HG03064 (cell line): Measurements from ENCODE around the gene GPX1.
"Not testable (repeated sequence)": the region's sequence is repeated elsewhere in the genome, so short reads cannot be mapped to it uniquely, and the experiment has no call there.

Experiments
- ATAC-seq: cut with Tn5 transposase; IDR thresholded peaks from one replicate; pipeline ENCODE4 v1.9.1; 2021; ENCODE audit warnings: low read depth; ENCODE audit not compliant: unreplicated experiment

Gene GPX1

DNA sequence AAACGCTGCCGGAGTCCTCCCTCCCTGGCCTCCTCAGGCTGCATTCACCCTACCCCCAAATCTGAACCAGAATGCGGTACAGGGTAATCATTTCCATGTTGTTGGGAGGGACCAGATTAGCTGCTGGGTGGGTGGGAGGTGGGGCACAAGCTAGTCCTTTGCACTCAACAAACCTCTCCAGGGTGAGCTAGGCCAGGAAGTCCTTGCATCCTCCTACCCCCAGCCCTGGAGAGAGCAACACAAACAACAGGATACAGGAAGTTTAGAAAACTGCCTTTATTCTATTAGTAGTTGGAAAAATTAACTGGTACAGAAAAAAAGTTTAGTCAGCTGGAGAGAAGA, 702 bp upstream of the GPX1 start:
- ATAC-seq: peak; percentile 21

DNA sequence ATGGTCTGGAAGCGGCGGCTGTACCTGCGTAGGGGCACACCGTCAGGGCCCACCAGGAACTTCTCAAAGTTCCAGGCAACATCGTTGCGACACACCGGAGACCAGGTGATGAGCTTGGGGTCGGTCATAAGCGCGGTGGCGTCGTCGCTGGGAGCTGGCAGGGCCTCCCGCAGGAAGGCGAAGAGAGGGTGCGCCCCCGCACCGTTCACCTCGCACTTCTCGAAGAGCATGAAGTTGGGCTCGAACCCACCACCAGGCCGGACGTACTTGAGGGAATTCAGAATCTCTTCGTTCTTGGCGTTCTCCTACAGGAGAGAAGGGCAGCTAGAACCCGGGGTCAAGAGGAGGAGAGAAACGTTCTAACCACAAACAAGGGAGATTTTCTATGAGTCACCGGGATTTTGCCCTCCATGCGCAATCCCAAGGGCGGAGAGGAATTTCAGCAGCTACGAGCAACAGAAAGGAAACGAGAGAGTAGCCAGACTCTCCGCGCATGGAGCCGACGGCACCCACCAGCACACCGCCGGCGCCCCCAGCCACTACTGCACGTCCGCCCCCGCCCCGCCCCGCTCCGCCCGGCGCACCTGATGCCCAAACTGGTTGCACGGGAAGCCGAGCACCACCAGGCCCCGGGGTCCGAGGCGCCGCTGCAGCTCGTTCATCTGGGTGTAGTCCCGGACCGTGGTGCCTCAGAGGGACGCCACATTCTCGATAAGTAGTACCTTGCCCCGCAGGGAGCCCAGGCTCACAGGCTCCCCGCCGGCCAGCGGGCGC, 523 bp downstream of the GPX1 start:
- ATAC-seq: peak; percentile 20

DNA sequence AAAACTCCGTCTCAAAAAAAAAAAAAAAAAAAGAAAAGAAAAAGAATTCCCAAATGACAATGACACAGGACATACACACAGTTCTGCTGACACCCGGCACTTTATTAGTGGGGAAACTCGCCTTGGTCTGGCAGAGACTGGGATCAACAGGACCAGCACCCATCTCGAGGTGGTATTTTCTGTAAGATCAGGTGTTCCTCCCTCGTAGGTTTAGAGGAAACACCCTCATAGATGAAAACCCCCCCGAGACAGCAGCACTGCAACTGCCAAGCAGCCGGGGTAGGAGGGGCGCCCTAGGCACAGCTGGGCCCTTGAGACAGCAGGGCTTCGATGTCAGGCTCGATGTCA, 1.1 kb downstream of the GPX1 start:
- not testable (repeated sequence) for ATAC-seq

DNA sequence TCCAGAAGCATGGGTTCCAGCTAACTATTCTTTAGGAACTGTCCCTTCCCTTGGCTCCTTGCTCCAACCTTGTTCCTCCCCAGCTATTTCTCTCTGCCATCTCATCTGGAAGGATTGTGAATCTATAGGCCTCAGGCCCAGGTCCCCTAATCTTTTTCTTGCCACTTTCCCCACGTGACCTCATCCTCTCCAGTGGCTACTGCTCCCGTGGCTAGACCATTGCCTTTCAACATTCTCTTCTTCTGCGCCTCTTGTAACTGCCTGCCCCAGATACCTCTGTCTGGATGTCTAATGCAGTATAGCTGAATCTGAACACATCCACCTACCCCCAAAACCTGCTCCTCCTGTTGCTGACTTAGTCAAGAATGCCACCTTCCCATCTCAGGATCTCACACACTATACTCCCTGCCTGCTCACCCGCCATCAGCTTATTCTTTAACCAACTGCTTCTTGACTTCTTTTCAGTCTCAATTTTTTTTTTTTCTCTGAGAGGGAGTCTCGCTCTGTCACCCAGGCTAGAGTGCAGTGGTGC, 5.2 kb downstream of the GPX1 start:
- ATAC-seq: no peak

DNA sequence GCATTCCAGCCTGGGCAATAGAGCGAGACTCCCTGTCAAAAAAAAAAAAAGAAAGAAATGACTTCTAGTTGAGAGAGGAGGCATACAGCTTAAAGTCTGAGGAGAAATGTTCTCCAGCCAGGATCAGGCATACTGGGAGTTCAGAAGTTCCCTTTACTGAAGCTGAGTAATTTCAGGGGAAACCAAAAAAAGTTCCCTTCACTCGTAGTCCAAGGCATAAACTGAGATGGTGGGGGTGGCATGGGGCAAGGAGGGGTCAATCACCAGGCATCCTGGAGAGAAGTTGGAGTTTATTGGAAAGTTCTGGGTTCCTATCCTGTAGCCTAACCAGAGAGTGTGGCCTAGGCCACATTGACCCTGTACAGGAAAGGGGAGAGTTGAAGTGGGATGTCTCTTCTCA, 5.9 kb downstream of the GPX1 start:
- ATAC-seq: no peak

DNA sequence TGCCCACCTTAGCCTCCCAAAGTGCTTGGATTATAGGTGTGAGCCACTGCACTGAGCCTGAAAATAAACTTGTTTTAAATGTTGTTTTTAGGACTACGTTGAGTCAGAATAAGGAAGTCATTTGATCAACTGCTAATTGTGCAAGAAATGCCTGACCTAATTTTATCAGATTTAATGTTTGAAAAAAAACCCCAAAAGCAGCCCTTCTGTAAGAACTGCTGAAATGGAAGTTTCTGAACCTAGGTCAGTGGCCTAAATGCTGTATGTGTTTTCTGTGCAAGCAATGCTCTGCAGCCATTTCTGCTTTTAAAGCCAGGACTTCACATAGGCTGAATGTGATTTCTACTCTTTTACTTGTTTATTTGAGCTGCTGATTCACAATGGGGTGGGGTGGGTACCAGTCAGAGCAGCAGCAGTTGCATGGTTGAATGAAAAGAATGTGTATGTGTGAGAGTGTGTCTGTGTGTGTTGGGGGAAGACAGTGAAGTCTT, 6.6 kb downstream of the GPX1 start:
- ATAC-seq: no peak

DNA sequence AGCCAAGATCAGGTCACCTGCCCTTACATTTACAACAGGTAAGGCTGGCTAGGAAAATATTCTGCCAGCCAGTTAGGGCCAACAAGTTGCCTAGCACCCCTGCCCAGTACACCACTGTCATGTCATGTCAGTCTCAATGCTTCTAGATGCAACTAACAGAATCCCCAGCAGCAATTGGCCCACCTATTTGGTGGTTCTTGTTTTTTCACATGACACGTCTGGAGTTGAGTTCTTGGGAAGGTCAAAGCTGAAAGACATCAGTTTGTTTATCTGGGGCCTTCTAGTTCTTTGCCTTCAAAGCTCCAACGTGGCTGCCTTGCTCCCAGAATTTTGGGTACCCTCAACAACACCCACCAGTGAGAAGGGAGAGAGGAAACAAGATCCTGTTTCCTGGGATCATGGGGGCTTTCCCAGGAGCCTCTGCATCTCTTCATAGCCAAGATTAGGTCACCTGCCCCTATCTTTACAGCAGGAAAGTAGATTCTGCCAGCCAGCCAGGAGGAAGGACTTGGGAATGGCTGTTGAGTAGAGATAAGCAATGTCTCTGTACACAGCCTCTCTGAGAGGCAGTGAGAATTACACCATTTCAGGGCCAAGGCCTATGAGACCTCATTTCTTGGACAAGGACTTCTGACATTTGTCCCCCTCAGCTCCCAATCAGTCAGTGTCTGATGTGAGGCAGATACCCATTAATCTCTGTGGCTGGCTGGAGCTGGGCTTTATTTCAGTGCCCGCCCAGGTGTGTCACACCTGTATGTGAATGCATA, 8.6 kb downstream of the GPX1 start:
- no peak for ATAC-seq

DNA sequence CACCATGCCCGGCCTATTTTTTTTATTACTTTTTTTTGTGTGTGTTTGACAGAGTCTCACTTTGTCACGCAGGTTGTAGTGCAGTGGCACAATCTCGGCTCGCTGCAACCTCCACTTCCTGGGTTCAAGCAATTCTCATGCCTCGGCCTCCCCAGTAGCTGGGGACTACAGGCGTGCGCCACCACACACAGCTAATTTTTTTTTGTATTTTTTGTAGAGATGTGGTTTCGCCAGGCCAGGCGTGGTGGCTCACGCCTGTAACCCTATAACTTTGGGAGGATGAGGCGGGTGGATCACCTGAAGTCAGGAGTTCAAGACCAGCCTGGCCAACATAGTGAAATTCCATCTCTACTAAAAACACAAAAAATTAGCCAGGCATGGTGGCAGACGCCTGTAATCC, 9.8 kb downstream of the GPX1 start:
- ATAC-seq: not testable (repeated sequence)

DNA sequence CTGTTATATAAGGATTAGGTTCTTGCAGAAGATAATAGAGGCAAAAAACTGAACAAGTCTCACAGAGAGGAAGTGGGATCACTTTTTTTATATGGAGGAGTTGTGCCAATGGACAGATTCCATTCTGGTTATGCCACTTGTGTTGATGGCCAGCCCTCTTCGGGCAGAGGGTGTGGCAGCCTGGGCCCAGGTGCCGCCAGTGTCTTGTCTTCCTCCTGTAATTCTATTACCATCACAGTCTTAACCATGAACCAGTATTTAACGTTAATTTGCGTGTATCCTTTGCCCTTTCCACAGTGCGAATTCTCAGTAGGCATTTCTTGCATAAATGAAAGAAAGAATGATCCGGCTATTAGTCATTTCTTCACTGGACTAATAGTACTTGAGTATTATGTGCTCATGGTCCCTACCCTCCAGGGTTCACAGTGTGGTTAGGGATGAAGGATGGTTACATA, 11.3 kb downstream of the GPX1 start:
- ATAC-seq: no peak

DNA sequence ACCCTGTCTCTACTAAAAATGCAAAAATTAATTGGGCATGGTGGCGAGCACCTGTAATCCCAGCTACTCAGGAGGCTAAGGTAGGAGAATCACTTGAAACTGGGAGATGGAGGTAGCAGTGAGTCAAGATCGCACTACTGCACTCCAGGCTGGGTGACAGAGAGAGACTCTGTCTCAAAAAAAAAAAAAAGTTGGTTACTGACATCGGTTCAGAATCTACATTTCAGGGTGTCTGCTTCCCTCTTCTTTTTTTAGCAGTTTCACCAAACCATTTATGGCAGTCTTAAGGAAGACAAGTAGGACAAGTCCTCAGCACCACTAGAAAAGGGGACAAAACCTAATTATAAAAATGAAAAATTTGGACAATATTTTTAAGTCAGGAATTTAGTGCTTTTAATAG, 15.0 kb downstream of the GPX1 start:
- no peak for ATAC-seq

DNA sequence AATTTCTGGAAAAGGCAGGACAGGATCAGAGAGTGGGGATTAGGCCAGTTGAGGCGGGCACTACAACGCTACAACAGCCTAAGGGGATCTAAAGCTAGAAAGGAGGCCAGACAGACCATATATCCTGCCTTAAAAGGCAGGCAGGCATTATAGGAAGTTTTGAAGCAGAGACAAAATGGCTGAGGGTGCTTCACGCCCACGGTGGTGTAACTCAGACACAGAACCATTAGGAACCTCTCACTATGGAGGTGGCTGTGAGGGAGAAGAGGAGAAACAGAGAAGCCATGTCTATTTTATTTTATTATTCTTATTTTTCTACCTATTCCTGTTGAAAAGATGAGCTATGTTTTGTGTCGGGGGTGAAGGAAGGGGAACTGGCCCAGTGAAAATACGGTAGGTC, 16.2 kb downstream of the GPX1 start:
- no peak for ATAC-seq

DNA sequence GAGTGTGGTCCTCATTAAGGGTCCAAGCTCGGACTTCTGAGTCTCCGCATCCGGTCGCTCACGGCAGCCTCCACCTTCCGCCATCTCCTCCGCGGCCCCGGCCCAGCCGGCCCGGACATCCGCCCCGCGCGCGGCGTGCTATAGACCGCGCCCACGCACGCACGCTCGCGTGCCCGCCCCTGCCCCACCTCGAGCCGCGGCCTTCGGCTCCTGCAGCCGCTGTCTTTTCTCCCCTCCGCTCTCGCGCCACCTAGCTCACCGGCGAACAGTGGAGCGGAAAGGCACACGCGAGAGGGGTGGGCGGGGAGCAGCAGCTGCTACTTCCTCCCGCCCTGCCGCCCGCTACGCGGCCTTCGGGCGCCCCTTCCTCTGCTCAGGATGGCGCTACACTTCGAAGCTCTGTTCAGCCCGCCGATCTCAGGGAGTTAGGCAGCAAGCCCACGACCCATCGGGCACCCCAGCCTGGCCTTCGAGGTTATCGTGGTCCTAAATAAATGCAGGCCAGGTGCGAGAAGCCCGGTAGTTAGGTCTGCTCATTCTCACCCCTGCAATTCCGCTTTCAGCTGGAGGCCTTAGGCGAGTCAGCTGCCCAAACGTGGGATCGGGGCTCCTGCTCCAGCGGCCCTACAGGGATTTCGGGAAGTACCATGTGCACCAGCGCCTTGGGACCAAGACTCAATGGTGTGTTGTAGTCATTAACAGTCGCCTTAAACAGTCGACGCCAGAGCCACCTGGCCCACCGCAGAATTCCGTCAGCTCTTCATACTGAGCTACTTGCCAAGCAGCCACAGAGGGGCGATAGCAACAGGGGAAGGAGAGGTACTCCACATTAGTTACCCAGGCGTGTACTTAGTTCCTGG, 18.0 kb downstream of the GPX1 start, which contains the start of gene USP4:
Gene USP4, minus strand, starts transcription at position 113 of the 860 bp plus-strand sequence. Its CDS starts 29 bp downstream, at position 84.
- peak; percentile 74 for ATAC-seq

DNA sequence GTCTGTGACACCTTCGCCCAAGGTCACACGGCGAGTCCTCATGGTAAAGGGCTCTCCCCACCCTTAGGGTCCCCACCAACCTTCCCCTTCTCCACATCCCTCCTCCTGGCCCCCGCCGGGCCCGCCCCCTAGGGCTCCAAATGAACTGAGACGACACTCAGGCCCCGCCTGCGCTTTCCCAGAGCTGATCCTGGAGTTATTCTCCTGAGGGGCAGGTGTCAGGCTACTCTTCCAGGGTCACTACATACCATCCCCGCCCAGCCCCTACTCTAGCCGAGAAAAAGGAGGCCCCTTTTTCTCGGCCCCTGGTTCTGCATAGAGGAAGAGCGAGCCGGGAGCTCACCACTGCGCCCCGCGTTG, 18.6 kb downstream of the GPX1 start:
- ATAC-seq: peak; percentile 8

DNA sequence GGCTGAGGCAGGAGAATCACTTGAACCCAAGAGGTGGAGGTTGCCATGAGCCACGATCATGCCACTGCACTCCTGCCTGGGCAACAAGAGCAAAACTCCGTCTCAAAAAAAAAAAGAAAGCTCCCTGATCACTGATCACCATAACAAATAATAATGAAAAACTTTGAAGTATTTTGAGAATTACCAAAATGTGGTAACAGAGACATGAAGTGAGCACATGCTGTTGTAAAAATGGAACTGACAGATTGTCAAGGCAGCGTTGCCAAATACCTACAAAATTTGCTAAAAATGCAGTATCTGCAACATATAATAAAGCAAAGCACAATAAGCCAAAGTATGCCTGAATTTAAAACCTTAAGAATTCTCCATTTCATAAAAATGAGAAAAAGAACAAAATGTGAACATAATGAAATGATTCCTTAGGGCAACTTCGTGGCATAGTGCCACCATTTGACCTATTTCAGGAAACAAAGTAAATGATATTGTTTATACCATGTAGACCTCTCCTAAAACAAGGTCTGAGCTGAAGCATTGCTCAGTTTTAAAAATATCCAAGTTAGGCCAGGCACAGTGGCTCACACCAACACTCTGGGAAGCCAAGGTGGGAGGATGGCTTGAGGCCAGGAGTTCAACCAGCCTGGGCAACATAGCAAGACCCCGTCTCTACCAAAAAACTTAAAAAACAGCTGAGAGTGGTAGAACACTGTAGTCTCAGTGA, 24.1 kb downstream of the GPX1 start:
- ATAC-seq: no peak

DNA sequence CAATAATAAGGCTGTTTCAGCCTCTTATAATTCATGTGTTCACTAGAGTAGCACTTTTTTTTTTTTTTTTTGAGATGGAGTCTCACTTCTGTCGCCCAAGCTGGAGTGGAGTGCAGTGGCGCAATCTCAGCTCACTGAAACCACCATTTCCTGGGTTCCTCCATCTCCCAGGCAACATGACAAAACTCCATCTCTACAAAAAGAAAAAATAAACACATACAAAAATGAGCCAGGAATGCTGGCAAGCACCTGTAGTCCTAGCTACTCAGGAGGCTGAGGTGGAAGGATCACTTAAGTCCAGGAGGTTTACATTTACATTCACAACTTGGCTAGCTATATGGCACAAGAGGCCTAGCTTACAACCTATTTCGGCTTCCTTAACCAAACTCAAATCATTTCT, 25.1 kb downstream of the GPX1 start:
- ATAC-seq: no peak

DNA sequence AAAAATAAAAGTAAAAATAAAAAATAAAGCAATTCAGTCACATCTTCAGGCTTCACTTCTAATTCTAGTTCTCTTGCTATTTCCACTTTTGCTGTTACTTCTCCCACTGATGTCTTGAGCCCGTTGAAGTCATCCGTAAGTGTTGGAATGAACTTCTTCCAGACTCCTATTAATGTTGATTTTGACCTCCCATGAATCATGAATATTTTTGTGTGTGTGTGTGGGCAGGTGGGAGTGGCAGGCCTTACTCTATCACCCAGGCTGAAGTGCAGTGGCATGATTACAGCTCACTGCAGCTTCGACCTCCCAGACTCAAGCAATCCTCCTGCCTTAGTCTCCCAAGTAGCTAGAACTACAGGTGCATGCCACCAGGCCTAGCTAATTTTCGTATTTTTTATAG, 29.0 kb downstream of the GPX1 start:
- no peak for ATAC-seq

DNA sequence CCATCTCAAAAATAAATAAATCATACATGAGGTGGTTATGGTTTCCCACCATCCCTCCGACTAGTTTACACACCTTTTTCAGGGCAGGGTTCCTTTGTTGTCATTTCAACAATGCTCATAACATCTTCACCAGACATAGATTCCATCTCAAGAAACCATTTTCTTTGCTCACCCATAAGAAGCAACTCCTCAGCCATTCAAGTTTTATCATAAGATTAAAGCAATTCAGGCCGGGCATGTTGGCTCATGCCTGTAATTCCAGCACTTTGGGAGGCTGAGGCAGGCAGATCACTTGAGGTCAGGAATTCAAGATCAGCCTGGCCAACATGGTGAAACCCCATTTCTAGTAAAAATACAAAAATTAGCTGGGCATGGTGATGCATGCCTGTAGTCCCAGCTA, 29.8 kb downstream of the GPX1 start:
- ATAC-seq: not testable (repeated sequence)

DNA sequence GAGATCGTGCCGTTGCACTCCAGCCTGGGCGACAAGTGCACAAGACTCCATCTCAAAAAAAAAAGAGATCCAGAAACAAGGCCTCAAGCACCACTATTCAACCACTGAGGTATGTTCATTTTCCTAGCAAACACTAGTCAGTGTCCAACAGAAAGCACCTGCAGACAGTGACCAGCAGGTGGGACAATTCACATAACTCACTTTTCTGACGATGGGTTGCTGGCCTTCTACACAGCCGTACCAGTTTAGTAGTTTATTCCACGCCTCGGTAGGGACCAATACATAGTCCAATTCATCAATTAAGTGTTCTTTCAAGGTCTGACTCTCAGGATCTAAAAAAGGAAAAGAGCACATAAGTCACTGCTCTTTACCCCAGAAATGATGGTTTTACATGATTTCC, 30.7 kb downstream of the GPX1 start:
- ATAC-seq: no peak

DNA sequence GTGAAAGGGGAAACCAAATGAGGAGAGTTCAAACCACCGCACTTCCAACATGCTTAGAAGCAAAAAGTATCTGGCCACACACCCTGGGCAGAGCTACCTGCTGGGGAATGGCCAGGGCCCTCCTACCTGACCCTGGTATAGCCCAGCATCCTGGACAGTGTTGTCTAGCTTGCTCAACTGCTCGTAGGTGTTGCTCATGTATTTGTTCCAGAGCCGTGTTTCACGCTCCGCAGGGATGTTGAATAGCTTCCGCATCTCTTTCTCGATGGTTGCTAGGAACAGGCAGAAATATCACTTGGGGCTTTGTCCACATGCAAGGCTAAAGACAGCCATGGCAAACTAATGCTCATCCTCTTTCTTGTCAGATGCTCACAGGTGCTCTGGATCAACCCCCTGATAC, 33.4 kb downstream of the GPX1 start:
- ATAC-seq: no peak
